Esophagus muscularis mucosa (tissue), 4 donors: ENCODE data around the gene WDR59. TPM values are rescaled to one million over a fixed set of nuclear protein-coding genes. Genes with fewer than 3 reads are reported as not detected.

Experiments
- DNase-seq: peaks from one replicate; pipeline ENCODE4 v3.0.0-alpha.2; 2017; ENCODE audit errors: extremely low spot score
- H3K27ac ChIP-seq, 4 donors: fragments of 200-600 bp; sonication (generic); replicated peaks in 1 of 4; 1 replicate in 3 of 4; 2 replicates in 1 of 4; pipeline ENCODE4 v1.5.1; 2016 to 2019; ENCODE audit warnings: mild to moderate bottlenecking in 1 of 4
- H3K27me3 ChIP-seq, 4 donors: fragments of 200-600 bp; sonication (generic); one replicate each; pipeline versions ENCODE4 v1.5.1 to v1.6.0; 2016 to 2019
- H3K36me3 ChIP-seq, 4 donors: fragments of 200-600 bp; sonication (generic); one replicate each; pipeline ENCODE4 v1.5.1; 2016 to 2019
- H3K4me1 ChIP-seq, 4 donors: fragments of 200-600 bp; sonication (generic); one replicate each; pipeline ENCODE4 v1.5.1; 2016 to 2019
- H3K4me3 ChIP-seq, 4 donors: fragments of 200-600 bp; sonication (generic); 1 replicate in 2 of 4; 2 replicates in 2 of 4; pipeline ENCODE4 v1.5.1; 2016 to 2019; ENCODE audit warnings: mild to moderate bottlenecking in 4 of 4, moderate library complexity in 1 of 4
- H3K9me3 ChIP-seq, 4 donors: fragments of 200-600 bp; sonication (generic); 1 replicate in 3 of 4; 2 replicates in 1 of 4; pipeline ENCODE4 v1.5.1; 2016 to 2019
- CTCF ChIP-seq, 3 experiments: fragments of 200-600 bp in 2 of 3; fragments of 450-650 bp in 1 of 3; sonication (generic) in 2 of 3; IDR thresholded peaks; one replicate each; pipeline ENCODE4 v1.5.1; 2017 to 2019; ENCODE audit warnings: antibody characterized with exemption in 3 of 3, mild to moderate bottlenecking in 2 of 3, moderate library complexity in 1 of 3
- EP300 ChIP-seq: sonication (generic); formaldehyde crosslinking; IDR thresholded peaks from one replicate; pipeline ENCODE4 v1.6.1; 2017; ENCODE audit warnings: antibody characterized with exemption
- POLR2A ChIP-seq: fragments of 450-650 bp; IDR thresholded peaks from one replicate; pipeline ENCODE4 v1.6.1; 2017; ENCODE audit warnings: antibody characterized with exemption, moderate library complexity, mild to moderate bottlenecking, low read depth
- POLR2AphosphoS5 ChIP-seq, 2 donors: sonication (generic); formaldehyde crosslinking; IDR thresholded peaks; one replicate each; pipeline ENCODE4 v1.6.1; 2017; ENCODE audit warnings: antibody characterized with exemption in 2 of 2
- WGBS: methylation state at CpG from one replicate; pipeline ENCODE4 v1.1.5; 2018; 5-methylcytosine and 5-hydroxymethylcytosine counted together
- intact Hi-C: fragments of 100-400 bp; cut with DNase I; formaldehyde crosslinking; loops from one replicate; pipeline ENCODE4 v1.15.1; 2023
- total RNA-seq, 4 donors: library from RNA; depleted of rRNA; stranded (reverse); fragments of >200 nt; gene quantifications; one replicate each; pipeline versions ENCODE4 v1.1.0 to v1.2.1, GENCODE V29; 2016

WDR59 gene
- total RNA-seq, 4 donors from 2014 or later: 15.7 to 27.2 (median 18.6) TPM

GRCh38 chr16:74892574-74893461 is 92.1 kb downstream of the WDR59 start:
- no peak for DNase-seq
- H3K4me1 ChIP-seq: no peaks in the 10 kb centered on the region
- TF ChIP-seq POLR2A (no peak), POLR2AphosphoS5 (IDR thresholded peaks at IDR 0.05) (no peak), EP300 (no peak), CTCF (IDR thresholded peaks at IDR 0.05) (no peak)
- peaks cover 31 to 87% (median 68%) of the 10 kb centered on the region in 4 donors for H3K36me3 ChIP-seq
- no peak overlapping the region for H3K4me3 ChIP-seq
- intact Hi-C loops: no loop called here
- no peaks in the 10 kb centered on the region for H3K9me3 ChIP-seq
- H3K27ac ChIP-seq: no peak overlapping the region
- 94% methylated on average over 8 of the region's 8 CpGs for WGBS
- H3K27me3 ChIP-seq: no peaks in the 10 kb centered on the region

- no peaks in the 10 kb centered on the region for H3K4me1 ChIP-seq
- no peak for DNase-seq
- intact Hi-C loops: no loop called here
- H3K9me3 ChIP-seq: no peaks in the 10 kb centered on the region
- no peak for TF ChIP-seq POLR2AphosphoS5 (IDR thresholded peaks at IDR 0.05)
- TF ChIP-seq CTCF (IDR thresholded peaks at IDR 0.05): no peak
- TF ChIP-seq EP300: no peak
- no peak for TF ChIP-seq POLR2A
- WGBS: 93% methylated on average over 6 of the region's 6 CpGs
- no peaks in the 10 kb centered on the region for H3K27me3 ChIP-seq
- H3K4me3 ChIP-seq: no peak overlapping the region
- no peak overlapping the region for H3K27ac ChIP-seq
- peaks cover 62 to 100% (median 92%) of the 10 kb centered on the region in 4 donors for H3K36me3 ChIP-seq
Measured at GRCh38 chr16:74888888-74889287, 96.0 kb downstream of the WDR59 start.

GRCh38 chr16:74888232-74888862 is 96.6 kb downstream of the WDR59 start:
- no peak for TF ChIP-seq POLR2AphosphoS5 (IDR thresholded peaks at IDR 0.05)
- H3K4me3 ChIP-seq: no peak overlapping the region
- peaks cover 60 to 100% (median 93%) of the 10 kb centered on the region in 4 donors for H3K36me3 ChIP-seq
- no peaks in the 10 kb centered on the region for H3K4me1 ChIP-seq
- 97% methylated on average over 13 of the region's 13 CpGs for WGBS
- intact Hi-C loops: no loop called here
- H3K27ac ChIP-seq: no peak overlapping the region
- H3K9me3 ChIP-seq: no peaks in the 10 kb centered on the region
- DNase-seq: no peak
- no peaks in the 10 kb centered on the region for H3K27me3 ChIP-seq

- Histone ChIP-seq H3K27ac (no peak overlapping the region), H3K4me1 (no peaks in the 10 kb centered on the region), H3K4me3 (no peak overlapping the region), H3K9me3 (no peaks in the 10 kb centered on the region), H3K36me3 (peaks cover 47 to 98% (median 86%) of the 10 kb centered on the region in 4 donors), H3K27me3 (no peaks in the 10 kb centered on the region)
- no peak for DNase-seq
- TF ChIP-seq POLR2A (no peak), POLR2AphosphoS5 (IDR thresholded peaks at IDR 0.05) (no peak), EP300 (no peak), CTCF (IDR thresholded peaks at IDR 0.05) (no peak)
- intact Hi-C loops: no loop called here
- WGBS: 97% methylated on average over 2 of the region's 2 CpGs
Measured at GRCh38 chr16:74887084-74887483, 97.8 kb downstream of the WDR59 start.

GRCh38 chr16:74877706-74878105 is 107.2 kb downstream of the WDR59 start:
- Histone ChIP-seq H3K9me3 (no peaks in the 10 kb centered on the region), H3K4me1 (peaks cover 0 to 20% (median 14%) of the 10 kb centered on the region in 4 donors), H3K27ac (no peak overlapping the region), H3K4me3 (no peak overlapping the region), H3K27me3 (no peaks in the 10 kb centered on the region), H3K36me3 (peaks cover 7 to 63% (median 35%) of the 10 kb centered on the region in 4 donors)
- WGBS: 95% methylated on average over 7 of the region's 7 CpGs
- no peak for TF ChIP-seq EP300
- no peak for TF ChIP-seq POLR2A
- TF ChIP-seq CTCF (IDR thresholded peaks at IDR 0.05): no peak
- TF ChIP-seq POLR2AphosphoS5 (IDR thresholded peaks at IDR 0.05): no peak
- intact Hi-C loops: no loop called here
- no peak for DNase-seq
